MCF 10A (cell line): ENCODE measurements around the gene NATD1. TPM values are rescaled to one million over a fixed set of nuclear protein-coding genes. Genes with fewer than 3 reads are reported as not detected.
A peak's percentile ranks its signal among the peaks of the same experiment; 100 is the strongest.
"Not testable (repeated sequence)": the region's sequence is repeated elsewhere in the genome, so short reads cannot be mapped to it uniquely, and the experiment has no call there.

ENCODE experiments used
- BruUV-seq: library from RNA; stranded (reverse); fragments of 400-500 nt; replicated peaks from 2 replicates; lab custom pipeline; 2021; lab: Mats Ljungman, UMichigan
- CTCF ChIA-PET: fragments of 300-600 bp; sonication (Branson Sonifier 250); formaldehyde crosslinking; extraction: SDS; loops from one replicate; lab custom pipeline; 2021; ENCODE audit warnings: antibody characterized with exemption, inconsistent platforms; lab: Yijun Ruan, JAX
- POLR2A ChIA-PET: fragments of 300-600, 350-650 bp; sonication (Branson Sonifier 250); formaldehyde crosslinking; extraction: SDS; loops from one replicate; lab custom pipeline; 2020; ENCODE audit warnings: antibody characterized with exemption, inconsistent platforms; lab: Yijun Ruan, JAX
- DNase-seq: peaks from one replicate; pipeline ENCODE4 v3.0.0-alpha.2; 2018; ENCODE audit not compliant: unreplicated experiment
- H3K27ac Mint-ChIP-seq: one replicate; pipeline ENCODE4 v1.8.0; 2022; ENCODE audit warnings: mild to moderate bottlenecking, low read depth, mixed read lengths; ENCODE audit not compliant: unreplicated experiment
- H3K27me3 Mint-ChIP-seq: one replicate; pipeline ENCODE4 v1.8.0; 2022; ENCODE audit warnings: mixed read lengths; ENCODE audit not compliant: insufficient read depth, unreplicated experiment
- H3K36me3 Mint-ChIP-seq: one replicate; pipeline ENCODE4 v1.8.0; 2022; ENCODE audit warnings: mild to moderate bottlenecking, moderate library complexity, mixed read lengths; ENCODE audit not compliant: insufficient read depth, unreplicated experiment
- H3K4me1 Mint-ChIP-seq: one replicate; pipeline ENCODE4 v1.8.0; 2022; ENCODE audit warnings: mixed read lengths; ENCODE audit not compliant: insufficient read depth, unreplicated experiment
- H3K4me3 Mint-ChIP-seq: one replicate; pipeline ENCODE4 v1.8.0; 2022; ENCODE audit warnings: mild to moderate bottlenecking, moderate library complexity, mixed read lengths; ENCODE audit not compliant: unreplicated experiment
- H3K9me3 Mint-ChIP-seq: one replicate; pipeline ENCODE4 v1.8.0; 2022; ENCODE audit warnings: mixed read lengths; ENCODE audit not compliant: unreplicated experiment
- intact Hi-C: fragments of 100-400 bp; cut with micrococcal nuclease; formaldehyde crosslinking; loops from 2 replicates; pipeline ENCODE4 v1.14.1; 2022
- total RNA-seq: library from RNA; stranded (reverse); gene quantifications from 2 replicates; pipeline ENCODE4 v1.2.3, GENCODE V29; 2022
- TF ChIP-seq, protein P1 (sequence below): fragments of 200-600 bp; IDR thresholded peaks from one replicate; pipeline ENCODE4 v1.8.0; 2022; ENCODE audit warnings: antibody characterized with exemption, mild to moderate bottlenecking; ENCODE audit not compliant: unreplicated experiment

The NATD1 gene
- total RNA-seq, 1 experiment from 2014 or later, result 2.3 TPM

GRCh38 chr17:21228111-21228510 is 25.1 kb downstream of the NATD1 start:
- POLR2A ChIA-PET, result no interaction called here
- CTCF ChIA-PET, result no interaction called here
- intact Hi-C loops, result no loop called here
- H3K27ac Mint-ChIP-seq, result peak overlapping the region; percentile 33
- H3K27me3 Mint-ChIP-seq, result no peaks in the 10 kb centered on the region
- peaks cover 8% of the 10 kb centered on the region for H3K36me3 Mint-ChIP-seq
- peaks cover 11% of the 10 kb centered on the region for H3K9me3 Mint-ChIP-seq
- BruUV-seq, result no TSS peak
- DNase-seq, result no peak
- TF ChIP-seq, protein P1, sequence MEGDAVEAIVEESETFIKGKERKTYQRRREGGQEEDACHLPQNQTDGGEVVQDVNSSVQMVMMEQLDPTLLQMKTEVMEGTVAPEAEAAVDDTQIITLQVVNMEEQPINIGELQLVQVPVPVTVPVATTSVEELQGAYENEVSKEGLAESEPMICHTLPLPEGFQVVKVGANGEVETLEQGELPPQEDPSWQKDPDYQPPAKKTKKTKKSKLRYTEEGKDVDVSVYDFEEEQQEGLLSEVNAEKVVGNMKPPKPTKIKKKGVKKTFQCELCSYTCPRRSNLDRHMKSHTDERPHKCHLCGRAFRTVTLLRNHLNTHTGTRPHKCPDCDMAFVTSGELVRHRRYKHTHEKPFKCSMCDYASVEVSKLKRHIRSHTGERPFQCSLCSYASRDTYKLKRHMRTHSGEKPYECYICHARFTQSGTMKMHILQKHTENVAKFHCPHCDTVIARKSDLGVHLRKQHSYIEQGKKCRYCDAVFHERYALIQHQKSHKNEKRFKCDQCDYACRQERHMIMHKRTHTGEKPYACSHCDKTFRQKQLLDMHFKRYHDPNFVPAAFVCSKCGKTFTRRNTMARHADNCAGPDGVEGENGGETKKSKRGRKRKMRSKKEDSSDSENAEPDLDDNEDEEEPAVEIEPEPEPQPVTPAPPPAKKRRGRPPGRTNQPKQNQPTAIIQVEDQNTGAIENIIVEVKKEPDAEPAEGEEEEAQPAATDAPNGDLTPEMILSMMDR, result no peak
- no peak overlapping the region for H3K4me3 Mint-ChIP-seq
- H3K4me1 Mint-ChIP-seq, result no peaks in the 10 kb centered on the region

GRCh38 chr17:21227277-21227676 is 25.9 kb downstream of the NATD1 start:
- H3K36me3 Mint-ChIP-seq, H3K9me3 Mint-ChIP-seq, intact Hi-C loops: not testable (repeated sequence)

DNA sequence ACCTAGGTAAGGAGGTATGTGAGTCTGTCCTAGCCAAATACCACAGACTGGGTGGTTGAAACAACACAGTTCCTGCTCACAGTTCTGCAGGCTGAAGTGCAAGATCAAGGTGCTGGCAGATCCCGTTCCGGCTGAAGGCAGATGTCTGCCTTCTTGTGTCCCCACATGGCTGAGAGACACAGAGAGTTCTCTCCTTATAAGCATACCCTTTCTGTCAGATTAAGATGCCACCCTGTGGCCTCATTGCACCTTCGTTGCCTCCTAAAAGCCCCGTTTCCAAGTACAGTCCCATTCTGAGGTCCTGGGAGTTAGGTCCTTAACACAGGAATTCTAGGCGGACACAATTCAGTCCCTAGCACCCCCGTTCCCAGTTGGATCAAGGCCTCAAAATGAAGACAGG is 30.1 kb downstream of the NATD1 start:
- BruUV-seq, result no TSS peak
- H3K27me3 Mint-ChIP-seq, result no peaks in the 10 kb centered on the region
- POLR2A ChIA-PET, result interaction anchor here (0.9 kb wide), 1 partner anchor 23 kb away, joined by 3 read pairs; no protein-coding TSS in a partner anchor
- peaks cover 5% of the 10 kb centered on the region for H3K4me1 Mint-ChIP-seq
- no peak overlapping the region for H3K27ac Mint-ChIP-seq
- TF ChIP-seq, protein P1, result no peak
- H3K9me3 Mint-ChIP-seq, result no peaks in the 10 kb centered on the region
- DNase-seq, result no peak
- peaks cover 27% of the 10 kb centered on the region for H3K36me3 Mint-ChIP-seq
- no peak overlapping the region for H3K4me3 Mint-ChIP-seq
- CTCF ChIA-PET, result no interaction called here
- intact Hi-C loops, result no loop called here

More at GRCh38 chr17:21227277-21227676, 25.9 kb downstream of the NATD1 start:
- DNase-seq, CTCF ChIA-PET, H3K27ac Mint-ChIP-seq, H3K4me3 Mint-ChIP-seq, POLR2A ChIA-PET, H3K4me1 Mint-ChIP-seq, H3K27me3 Mint-ChIP-seq, BruUV-seq: not testable (repeated sequence)

DNA sequence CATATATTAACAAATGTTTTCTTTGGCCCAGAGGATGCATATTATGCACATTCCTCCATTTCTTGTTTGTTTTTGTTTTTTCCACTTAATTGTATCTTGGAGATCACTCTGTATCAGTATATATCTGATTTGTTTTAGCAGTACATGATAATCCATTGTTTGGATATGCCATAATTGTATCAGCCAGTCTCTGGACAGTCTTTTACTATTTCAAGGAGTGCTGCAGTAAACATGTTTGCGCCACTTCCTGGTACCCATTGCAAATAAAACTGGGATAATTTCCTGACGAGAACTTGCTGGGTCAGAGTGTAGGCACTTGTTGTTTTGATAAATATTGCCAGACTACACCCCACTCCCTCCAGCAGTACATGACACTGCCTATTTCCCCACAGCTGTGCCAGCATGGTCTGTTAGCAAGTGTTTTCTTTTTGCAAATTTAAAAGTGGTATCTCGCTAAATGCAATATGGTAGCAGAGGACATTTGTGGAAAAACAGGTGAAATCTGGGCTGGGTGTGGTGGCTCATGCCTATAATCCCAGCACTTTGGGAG is 34.3 kb downstream of the NATD1 start:
- H3K9me3 Mint-ChIP-seq, result no peaks in the 10 kb centered on the region
- no peaks in the 10 kb centered on the region for H3K27me3 Mint-ChIP-seq
- no TSS peak for BruUV-seq
- TF ChIP-seq, protein P1, result no peak
- no peak overlapping the region for H3K27ac Mint-ChIP-seq
- H3K4me1 Mint-ChIP-seq, result peaks cover 21% of the 10 kb centered on the region
- intact Hi-C loops, result no loop called here
- H3K36me3 Mint-ChIP-seq, result peaks cover 25% of the 10 kb centered on the region
- no peak for DNase-seq
- ChIA-PET CTCF (no interaction called here), POLR2A (no interaction called here)
- no peak overlapping the region for H3K4me3 Mint-ChIP-seq
